SJSA1 (cell line): ENCODE data around the gene RRP7A. TPM values are rescaled to one million over a fixed set of nuclear protein-coding genes. Genes with fewer than 3 reads are reported as not detected.
"Not testable (repeated sequence)": the region's sequence is repeated elsewhere in the genome, so short reads cannot be mapped to it uniquely, and the experiment has no call there.

Source experiments
- DNase-seq, 2 experiments: peaks; one replicate each; pipeline ENCODE4 v3.0.0-alpha.2; 2015 to 2020; ENCODE audit warnings: low spot score in 2 of 2, low read depth in 1 of 2
- H3K27ac ChIP-seq: fragments of 250-450 bp; sonication (Bioruptor Pico); 2 replicates; pipeline ENCODE4 v1.5.1; 2020; ENCODE audit warnings: mild to moderate bottlenecking, moderate library complexity
- H3K27me3 ChIP-seq: fragments of 250-450 bp; sonication (Bioruptor Pico); replicated peaks from 2 replicates; pipeline ENCODE4 v1.5.1; 2020; ENCODE audit warnings: mild to moderate bottlenecking, moderate library complexity
- H3K36me3 ChIP-seq: fragments of 250-450 bp; sonication (Bioruptor Pico); 2 replicates; pipeline ENCODE4 v1.5.1; 2020; ENCODE audit warnings: mild to moderate bottlenecking
- H3K4me1 ChIP-seq: fragments of 250-450 bp; sonication (Bioruptor Pico); replicated peaks from 2 replicates; pipeline ENCODE4 v1.6.1; 2021; ENCODE audit warnings: mild to moderate bottlenecking
- H3K4me3 ChIP-seq: fragments of 250-450 bp; sonication (Bioruptor Pico); 2 replicates; pipeline ENCODE4 v1.5.1; 2020; ENCODE audit warnings: mild to moderate bottlenecking
- H3K9me3 ChIP-seq: fragments of 250-450 bp; sonication (Bioruptor Pico); replicated peaks from 2 replicates; pipeline ENCODE4 v1.5.1; 2020; ENCODE audit warnings: mild to moderate bottlenecking
- total RNA-seq: library from RNA; depleted of rRNA; stranded (reverse); fragments of >200 nt; shearing (Covaris generic); gene quantifications from 2 replicates; pipeline ENCODE4 v1.2.3, GENCODE V29; 2014

The RRP7A gene
- total RNA-seq, 1 experiment from 2014 or later: 40.2 TPM

DNA sequence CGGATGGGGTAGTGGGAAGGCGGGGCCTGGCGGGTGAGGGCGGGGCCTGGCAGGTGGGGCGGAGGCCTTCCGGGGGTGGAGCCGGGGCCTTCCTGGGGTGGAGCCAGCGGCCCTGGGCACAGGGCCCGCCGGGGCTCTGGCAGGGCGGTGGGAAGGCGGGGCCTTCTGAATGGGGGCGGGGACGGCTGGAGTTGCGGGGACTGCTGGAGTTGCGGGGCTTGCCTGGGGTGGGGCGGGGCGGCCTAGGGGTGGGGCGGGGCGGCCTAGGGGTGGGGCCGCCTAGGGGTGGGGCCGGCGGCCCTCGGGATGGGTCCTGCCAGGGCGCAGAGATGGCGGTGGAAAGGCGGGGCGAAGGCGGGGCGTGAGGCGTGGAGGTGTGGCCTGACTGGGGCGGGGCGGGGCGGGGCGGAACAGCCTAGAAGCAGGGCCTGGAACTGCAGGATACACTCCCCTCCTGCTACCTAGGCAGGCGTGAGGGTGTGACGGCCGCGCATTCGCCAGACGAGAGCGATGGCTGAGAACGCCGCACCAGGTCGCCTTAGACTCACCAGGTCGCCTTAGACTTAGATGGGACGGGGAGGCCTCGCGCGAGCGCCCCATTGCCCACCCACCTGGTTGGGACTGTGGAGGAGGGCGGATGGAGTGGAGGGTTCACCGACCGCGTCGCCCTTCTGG, 19.3 kb downstream of the RRP7A start:
- Histone ChIP-seq H3K4me3 (no peak overlapping the region), H3K27me3 (peaks cover 4% of the 10 kb centered on the region; the same call in 1 of the 2 replicates), H3K4me1 (peaks cover 4% of the 10 kb centered on the region; the same call in 1 of the 2 replicates), H3K36me3 (no peaks in the 10 kb centered on the region), H3K9me3 (no peaks in the 10 kb centered on the region), H3K27ac (no peak overlapping the region)
- peak; percentile 16 to 71 for DNase-seq

DNA sequence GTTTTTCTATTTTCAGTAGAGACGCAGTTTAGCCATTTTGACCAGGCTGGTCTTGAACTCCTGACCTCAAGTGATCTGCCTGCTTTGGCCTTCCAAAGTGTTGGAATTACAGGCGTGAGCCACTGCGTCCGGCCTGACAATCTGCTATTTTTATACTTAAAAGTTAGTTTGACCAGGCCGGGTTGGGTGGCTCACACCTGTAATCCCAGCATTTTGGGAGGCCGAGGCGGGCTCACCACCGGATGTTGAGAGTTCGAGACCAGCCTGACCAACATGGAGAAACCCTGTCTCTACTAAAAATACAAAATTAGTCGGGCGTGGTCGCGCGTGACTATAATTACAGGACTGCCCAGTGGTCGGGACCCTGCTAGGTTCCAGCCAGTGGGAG, 19.8 kb downstream of the RRP7A start:
- H3K27ac ChIP-seq, H3K4me1 ChIP-seq, H3K4me3 ChIP-seq, H3K9me3 ChIP-seq, H3K36me3 ChIP-seq, H3K27me3 ChIP-seq, DNase-seq: not testable (repeated sequence)

DNA sequence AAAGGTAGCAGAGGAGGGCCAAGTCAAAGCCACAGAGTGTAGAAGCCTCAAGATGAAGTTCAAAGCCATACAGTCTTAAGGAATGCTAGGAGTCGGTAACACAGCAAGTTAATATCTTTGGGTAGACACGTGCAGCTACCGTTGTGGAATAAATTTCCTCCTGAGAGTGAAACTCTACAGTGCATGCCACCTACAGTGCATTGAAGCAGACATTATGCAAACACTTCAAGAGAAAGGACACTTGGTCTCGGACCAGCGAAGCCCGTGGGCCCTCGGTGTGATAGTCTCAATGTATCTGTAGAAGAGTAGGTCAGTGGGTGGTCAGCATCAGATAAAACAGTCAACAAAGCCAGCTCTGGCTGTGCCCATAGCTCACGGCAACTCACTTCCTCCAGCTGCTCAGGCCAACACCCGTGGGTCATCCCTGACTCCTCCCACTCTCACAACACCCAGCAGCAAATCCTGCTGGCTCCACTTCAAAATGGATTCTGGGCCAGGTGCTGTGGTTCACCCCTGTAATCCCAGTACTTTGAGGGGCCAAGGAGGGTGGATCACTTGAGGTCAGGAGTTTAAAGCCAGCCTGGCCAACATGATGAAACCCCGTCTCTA, 24.0 kb downstream of the RRP7A start:
- not testable (repeated sequence) for DNase-seq, H3K27me3 ChIP-seq, H3K27ac ChIP-seq, H3K36me3 ChIP-seq, H3K4me1 ChIP-seq, H3K9me3 ChIP-seq, H3K4me3 ChIP-seq

DNA sequence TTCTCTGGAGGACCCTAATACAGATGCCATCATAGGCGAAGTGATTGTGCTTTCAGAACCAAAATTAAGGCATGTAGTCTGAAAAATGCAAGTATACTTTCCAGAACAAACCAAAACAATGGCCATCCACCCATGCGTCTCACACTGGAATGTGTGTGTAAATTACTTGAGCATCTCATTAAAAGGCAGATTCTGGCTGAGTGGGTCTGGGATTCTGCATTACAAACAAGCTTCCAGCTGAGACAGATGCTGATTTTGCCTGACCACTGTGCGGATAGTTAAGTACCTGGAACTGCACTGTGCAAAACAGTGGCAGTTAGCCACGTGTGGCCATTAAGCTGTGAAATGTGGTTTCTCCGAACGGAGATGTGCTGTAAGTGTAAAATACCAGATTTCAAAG, 26.2 kb downstream of the RRP7A start:
- no peaks in the 10 kb centered on the region for H3K4me1 ChIP-seq
- no peaks in the 10 kb centered on the region for H3K36me3 ChIP-seq
- H3K27me3 ChIP-seq: peaks cover 8% of the 10 kb centered on the region; the same call in 1 of the 2 replicates
- no peak overlapping the region for H3K27ac ChIP-seq
- H3K9me3 ChIP-seq: no peaks in the 10 kb centered on the region
- DNase-seq: no peak
- no peak overlapping the region for H3K4me3 ChIP-seq

DNA sequence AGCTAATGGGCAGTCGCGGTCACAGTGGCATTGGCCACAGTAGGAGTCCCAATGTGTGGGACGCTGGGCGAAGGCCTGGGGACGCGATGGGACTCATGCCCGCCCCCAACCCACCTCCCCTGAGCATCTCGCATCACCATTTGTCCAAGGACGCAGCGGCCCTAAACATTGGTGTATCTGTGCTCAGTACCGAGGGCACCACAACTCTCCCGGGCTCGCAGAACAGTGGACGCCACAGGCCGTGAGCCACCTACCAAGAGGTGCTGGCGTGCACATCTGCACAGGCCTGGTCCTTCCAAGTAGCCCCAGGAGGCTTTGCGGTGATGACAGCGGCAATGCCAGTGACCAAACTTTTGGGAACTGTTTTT, 27.3 kb downstream of the RRP7A start:
- Histone ChIP-seq H3K36me3 (no peaks in the 10 kb centered on the region), H3K27ac (no peak overlapping the region), H3K27me3 (peaks cover 8% of the 10 kb centered on the region; the same call in 1 of the 2 replicates), H3K4me3 (no peak overlapping the region), H3K9me3 (no peaks in the 10 kb centered on the region), H3K4me1 (no peaks in the 10 kb centered on the region)
- no peak for DNase-seq

DNA sequence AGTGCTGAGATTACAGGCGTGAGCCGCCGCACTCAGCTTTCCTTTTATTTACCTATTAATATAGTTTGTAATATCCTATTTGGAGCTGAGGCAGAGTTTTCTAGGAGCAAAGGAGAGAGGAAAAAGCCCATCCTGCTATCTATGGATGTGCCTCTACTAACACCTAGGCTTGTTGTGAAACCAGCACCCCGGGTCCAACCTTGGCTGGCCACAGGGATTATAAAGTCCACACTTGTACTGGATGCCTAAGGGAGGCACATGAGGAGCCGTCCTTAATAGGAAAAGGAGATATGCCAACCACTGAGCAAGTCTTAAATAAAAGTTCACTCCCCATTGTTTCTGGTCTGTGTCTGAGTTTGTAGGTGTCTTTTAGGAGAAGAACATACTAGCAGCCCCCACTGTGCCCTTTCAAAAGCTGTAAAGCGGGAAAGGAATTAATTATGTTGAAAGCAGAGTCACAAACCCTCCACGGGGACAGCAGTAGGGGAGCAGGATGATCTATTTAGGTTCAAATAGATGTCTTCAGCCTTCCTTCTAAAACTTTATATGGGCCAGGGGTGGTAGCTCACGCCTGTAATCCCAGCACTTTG, 29.3 kb downstream of the RRP7A start:
- Histone ChIP-seq H3K9me3 (no peaks in the 10 kb centered on the region), H3K4me3 (no peak overlapping the region), H3K27ac (no peak overlapping the region), H3K36me3 (no peaks in the 10 kb centered on the region), H3K27me3 (peaks cover 11% of the 10 kb centered on the region; the same call in 1 of the 2 replicates), H3K4me1 (no peaks in the 10 kb centered on the region)
- no peak for DNase-seq

DNA sequence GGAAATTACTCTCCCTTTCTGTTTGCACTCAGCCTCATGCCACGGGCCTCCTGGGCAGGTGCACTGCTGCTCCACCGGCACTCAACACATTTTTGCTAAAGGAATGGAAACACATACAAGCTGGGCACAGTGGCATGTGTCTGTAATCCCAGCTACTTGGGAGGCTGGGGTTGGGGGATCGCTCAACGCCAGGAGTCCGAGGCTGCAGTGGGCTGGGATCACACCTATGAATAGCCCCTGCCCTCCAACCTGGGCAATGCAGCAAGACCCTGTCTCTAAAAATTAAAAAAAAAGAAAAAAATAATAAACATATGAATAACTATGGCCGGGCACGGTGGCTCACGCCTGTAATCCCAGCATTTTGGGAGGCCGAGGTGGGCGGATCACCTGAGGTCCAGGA, 30.6 kb downstream of the RRP7A start:
- Histone ChIP-seq H3K4me3 (no peak overlapping the region), H3K36me3 (no peaks in the 10 kb centered on the region), H3K9me3 (no peaks in the 10 kb centered on the region), H3K4me1 (no peaks in the 10 kb centered on the region), H3K27me3 (peaks cover 21% of the 10 kb centered on the region), H3K27ac (no peak overlapping the region)
- DNase-seq: no peak

DNA sequence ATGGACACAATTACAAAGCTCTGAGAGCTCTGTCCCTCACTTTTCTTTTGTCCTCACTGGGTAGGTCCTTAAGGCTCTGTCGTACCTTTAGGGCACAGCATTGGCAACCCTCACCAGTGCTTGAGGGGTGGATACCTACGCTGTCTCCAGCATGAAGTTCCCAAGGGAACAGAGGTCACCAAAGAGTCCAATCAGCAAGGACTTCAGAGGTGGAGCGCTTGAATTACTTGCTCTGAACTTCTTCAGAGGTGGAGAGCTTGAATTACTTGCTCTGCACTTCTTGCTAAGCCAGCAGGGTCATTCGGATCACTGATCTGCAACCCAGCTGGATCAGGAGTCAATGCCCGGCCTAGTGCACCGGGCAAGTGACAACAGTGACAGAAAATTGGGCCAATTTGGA, 35.1 kb downstream of the RRP7A start:
- no peak overlapping the region for H3K4me3 ChIP-seq

DNA sequence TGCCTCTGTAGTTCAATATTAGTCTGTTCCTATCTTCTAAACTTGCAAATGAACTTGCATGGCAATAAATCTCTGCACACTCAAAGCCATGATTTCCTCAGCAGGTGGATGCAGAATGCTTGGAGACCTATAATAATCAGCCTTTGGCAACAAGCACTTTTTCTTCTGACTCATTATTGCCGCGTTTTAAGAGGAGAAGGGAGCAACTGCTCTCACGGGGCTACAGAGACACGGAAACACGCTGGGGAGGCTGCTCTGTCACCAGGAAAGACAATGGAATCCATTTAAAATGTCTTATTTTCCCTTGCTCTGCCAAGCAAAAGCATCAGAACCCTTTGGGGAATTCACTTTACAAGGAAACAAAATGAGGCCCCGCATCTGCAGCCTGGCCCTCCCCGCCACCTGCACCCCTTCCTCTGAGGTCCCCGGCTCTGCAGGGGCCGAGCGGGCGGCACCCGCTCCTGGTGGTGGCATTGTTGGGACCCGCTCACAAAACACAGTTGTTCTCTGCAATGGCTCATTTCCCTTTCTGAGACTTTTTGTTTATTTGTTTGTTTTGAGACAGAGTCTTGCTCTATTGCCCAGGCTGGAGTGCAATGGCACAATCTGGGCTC, 35.9 kb downstream of the RRP7A start:
- H3K36me3 ChIP-seq, H3K4me3 ChIP-seq, H3K9me3 ChIP-seq: not testable (repeated sequence)

More for the DNA sequence above, 35.1 kb downstream of the RRP7A start:
- no peak for DNase-seq
- Histone ChIP-seq H3K36me3 (no peaks in the 10 kb centered on the region), H3K9me3 (no peaks in the 10 kb centered on the region), H3K27me3 (peaks cover 20% of the 10 kb centered on the region), H3K4me1 (no peaks in the 10 kb centered on the region), H3K27ac (no peak overlapping the region)

DNA sequence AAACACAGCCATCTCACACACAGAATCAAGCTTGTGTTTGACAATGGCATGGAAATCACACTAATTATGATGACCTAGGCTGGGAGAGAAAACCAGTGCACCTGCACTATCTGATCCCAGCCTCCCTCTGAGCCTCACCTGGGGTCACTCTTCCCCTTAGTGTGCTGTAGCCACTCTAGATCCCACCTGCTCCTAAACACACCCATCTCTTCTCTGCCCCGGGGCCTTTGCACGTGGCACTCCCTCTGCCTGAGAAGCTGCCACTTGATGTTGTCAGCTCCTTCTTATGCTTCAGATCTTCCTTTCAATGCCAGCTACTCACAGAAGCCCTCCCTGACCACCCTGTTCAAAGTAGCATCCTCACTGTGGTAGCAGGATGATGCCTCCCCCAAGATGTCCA, 44.5 kb downstream of the RRP7A start:
- H3K27me3 ChIP-seq: 0 out of 2 replicates have a peak, but pooled peaks cover 3% of the 10 kb centered on the region
- no peak overlapping the region for H3K4me3 ChIP-seq
- no peaks in the 10 kb centered on the region for H3K36me3 ChIP-seq
- H3K9me3 ChIP-seq: no peaks in the 10 kb centered on the region; the same call in 1 of the 2 replicates
- DNase-seq: no peak
- H3K27ac ChIP-seq: no peak overlapping the region
- no peaks in the 10 kb centered on the region for H3K4me1 ChIP-seq

More for the DNA sequence above, 35.9 kb downstream of the RRP7A start:
- peaks cover 20% of the 10 kb centered on the region for H3K27me3 ChIP-seq
- not testable (repeated sequence) for H3K4me1 ChIP-seq, H3K27ac ChIP-seq, DNase-seq

DNA sequence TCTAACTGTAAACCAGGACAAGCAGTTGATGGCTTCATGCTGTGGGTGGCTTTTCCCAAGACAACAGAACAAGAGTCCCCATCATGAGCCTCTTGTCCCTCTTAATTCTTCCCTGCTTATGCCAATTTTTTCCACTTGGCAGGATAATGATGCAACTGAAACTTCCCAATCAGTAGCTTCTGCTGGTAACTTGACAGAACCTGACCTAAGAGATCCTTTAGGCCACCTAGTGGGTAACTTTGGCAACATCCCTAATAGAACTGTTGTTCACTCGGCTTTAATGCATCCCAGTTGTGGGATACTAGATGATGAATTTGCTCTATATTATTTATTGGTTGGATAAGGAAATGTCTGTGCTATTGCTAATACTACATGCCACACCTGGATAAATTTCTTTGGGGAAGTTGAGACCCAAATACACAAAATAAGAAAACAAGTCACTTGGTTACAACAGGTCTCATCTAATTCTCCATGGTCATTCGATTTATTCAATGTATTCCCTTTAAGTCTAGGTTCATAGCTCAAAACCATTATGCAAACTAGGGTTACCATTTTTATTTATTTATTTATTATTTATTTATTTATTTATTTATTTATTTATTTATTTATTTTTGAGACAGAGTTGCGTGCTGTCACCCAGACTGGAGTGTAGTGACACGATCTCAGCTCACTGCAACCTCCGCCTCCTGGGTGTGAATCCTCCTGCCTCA, 46.0 kb downstream of the RRP7A start:
- Histone ChIP-seq H3K4me3 (no peak overlapping the region), H3K9me3 (no peaks in the 10 kb centered on the region; the same call in 1 of the 2 replicates), H3K36me3 (no peaks in the 10 kb centered on the region), H3K27ac (no peak overlapping the region), H3K27me3 (0 out of 2 replicates have a peak, but pooled peaks cover 3% of the 10 kb centered on the region), H3K4me1 (no peaks in the 10 kb centered on the region)
- peak in 1 of 2 experiments; percentile 7 for DNase-seq

DNA sequence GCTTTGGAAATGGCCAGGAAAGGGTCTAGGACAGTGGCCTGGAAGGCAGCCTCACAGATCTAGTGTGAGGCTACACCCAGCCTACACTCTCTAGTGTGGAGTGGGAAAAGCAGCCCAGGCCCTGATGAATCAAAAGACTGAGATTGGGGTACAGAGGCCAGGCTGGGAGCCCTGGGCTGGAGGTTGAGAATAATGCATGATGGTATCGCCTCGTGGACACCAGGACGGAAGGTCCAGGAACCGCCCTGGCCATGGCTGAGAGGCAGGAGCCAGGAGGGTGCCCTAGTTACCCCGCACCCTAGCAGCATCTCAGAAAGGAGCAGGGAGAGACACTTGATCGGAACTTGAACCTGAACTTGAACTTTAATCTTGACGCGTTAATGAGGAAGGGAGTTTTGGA, 46.9 kb downstream of the RRP7A start:
- H3K4me1 ChIP-seq: no peaks in the 10 kb centered on the region
- H3K4me3 ChIP-seq: no peak overlapping the region
- no peaks in the 10 kb centered on the region for H3K36me3 ChIP-seq
- no peaks in the 10 kb centered on the region; the same call in 1 of the 2 replicates for H3K9me3 ChIP-seq
- 0 out of 2 replicates have a peak, but pooled peaks cover 9% of the 10 kb centered on the region for H3K27me3 ChIP-seq
- DNase-seq: no peak
- H3K27ac ChIP-seq: no peak overlapping the region

DNA sequence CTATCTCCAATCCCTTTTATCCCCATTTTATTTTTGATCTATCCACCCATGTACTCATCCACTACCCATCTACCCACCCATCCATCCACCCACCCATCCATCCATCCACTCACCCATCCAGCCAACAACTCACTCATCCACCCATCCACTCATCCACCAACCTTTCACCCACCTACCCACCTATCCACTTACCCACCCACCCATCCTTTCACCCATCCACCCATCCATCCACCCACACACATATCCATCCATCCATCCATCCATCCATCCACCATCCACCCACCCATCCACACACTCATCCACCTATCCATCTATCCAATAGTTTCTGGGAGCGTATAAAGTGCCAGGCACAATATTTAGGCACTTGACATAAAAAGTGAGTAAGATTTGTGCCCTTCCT, 48.2 kb downstream of the RRP7A start:
- no peak for DNase-seq
- no peak overlapping the region for H3K27ac ChIP-seq
- H3K27me3 ChIP-seq: peaks cover 9% of the 10 kb centered on the region; the same call in 1 of the 2 replicates
- H3K4me1 ChIP-seq: no peaks in the 10 kb centered on the region
- H3K4me3 ChIP-seq: no peak overlapping the region
- no peaks in the 10 kb centered on the region; the same call in 1 of the 2 replicates for H3K9me3 ChIP-seq
- H3K36me3 ChIP-seq: no peaks in the 10 kb centered on the region
